ENCODE results near the gene ELL. TPM values are rescaled to one million over a fixed set of nuclear protein-coding genes. Genes with fewer than 3 reads are reported as not detected.

ELL gene
- total RNA-seq, 1 experiment from 2014 or later = 14.6 TPM

- no peak for TF ChIP-seq EZH2 (IDR thresholded peaks at IDR 0.05; ENCODE audit: low read depth)
- TF ChIP-seq CTCF (conservative IDR thresholded peaks at IDR 0.05) = no peak
These were observed 56.5 kb downstream of the ELL start for GRCh38 chr19:18465214-18465963.

GRCh38 chr19:18464646-18465045 is 57.2 kb downstream of the ELL start:
- BruUV-seq (replicated peaks) = no TSS peak
- peaks cover 26% of the 10 kb centered on the region for H3K4me1 ChIP-seq (replicated peaks; ENCODE audit: insufficient read depth)
- H3K4me3 ChIP-seq = no peak overlapping the region
- no peaks in the 10 kb centered on the region for H3K79me2 ChIP-seq (ENCODE audit: low read depth)
- DNase-seq = no peak
- H3K9me3 ChIP-seq (ENCODE audit: insufficient read depth, low read depth) = no peaks in the 10 kb centered on the region
- peaks cover 32% of the 10 kb centered on the region for H3F3A ChIP-seq (ENCODE audit: insufficient read depth, low read depth)
- H3K9me2 ChIP-seq (ENCODE audit: insufficient read depth) = no peaks in the 10 kb centered on the region
- intact Hi-C loops (cut with micrococcal nuclease; ENCODE audit: unreplicated experiment) = loop anchor here (5.0 to 10.0 kb wide), 3 partner anchors 58 to 380 kb away; partner anchors contain the start of gene ELL
- ChIA-PET CTCF (no interaction called here), POLR2A (ENCODE audit: unreplicated experiment) (no interaction called here)
- TF ChIP-seq EZH2 (IDR thresholded peaks at IDR 0.05; ENCODE audit: low read depth) (no peak), CTCF (conservative IDR thresholded peaks at IDR 0.05) (no peak)
- H4K20me1 ChIP-seq (ENCODE audit: insufficient read depth) = peaks cover 48% of the 10 kb centered on the region
- H2AFZ ChIP-seq = no peak overlapping the region
- H3K27ac ChIP-seq = no peak overlapping the region
- no peak overlapping the region for H3K4me2 ChIP-seq
- H3K36me3 ChIP-seq (ENCODE audit: low read depth) = peaks cover 22% of the 10 kb centered on the region
- no peaks in the 10 kb centered on the region for H3K27me3 ChIP-seq (ENCODE audit: insufficient read depth, low read depth)

More at GRCh38 chr19:18465214-18465963, 56.5 kb downstream of the ELL start:
- H4K20me1 ChIP-seq (ENCODE audit: insufficient read depth) = peaks cover 43% of the 10 kb centered on the region
- ChIA-PET CTCF (no interaction called here), POLR2A (ENCODE audit: unreplicated experiment) (no interaction called here)
- H3K36me3 ChIP-seq (ENCODE audit: low read depth) = peaks cover 20% of the 10 kb centered on the region
- H3K9me2 ChIP-seq (ENCODE audit: insufficient read depth) = no peaks in the 10 kb centered on the region
- H3K9me3 ChIP-seq (ENCODE audit: insufficient read depth, low read depth) = no peaks in the 10 kb centered on the region
- H3K4me1 ChIP-seq (replicated peaks; ENCODE audit: insufficient read depth) = peaks cover 18% of the 10 kb centered on the region
- intact Hi-C loops (cut with micrococcal nuclease; ENCODE audit: unreplicated experiment) = loop anchor here (5.0 to 10.0 kb wide), 3 partner anchors 57 to 379 kb away; partner anchors contain the start of gene ELL
- no peak for DNase-seq
- H3K27ac ChIP-seq = no peak overlapping the region
- no TSS peak for BruUV-seq (replicated peaks)
- no peak overlapping the region for H2AFZ ChIP-seq
- H3K79me2 ChIP-seq (ENCODE audit: low read depth) = no peaks in the 10 kb centered on the region
- H3K4me3 ChIP-seq = no peak overlapping the region
- no peak overlapping the region for H3K4me2 ChIP-seq
- peaks cover 26% of the 10 kb centered on the region for H3F3A ChIP-seq (ENCODE audit: insufficient read depth, low read depth)
- no peaks in the 10 kb centered on the region for H3K27me3 ChIP-seq (ENCODE audit: insufficient read depth, low read depth)

- BruUV-seq (replicated peaks) = no TSS peak
- intact Hi-C loops (cut with micrococcal nuclease; ENCODE audit: unreplicated experiment) = loop anchor here (10.0 kb wide), 2 partner anchors 213 to 383 kb away; no protein-coding TSS in a partner anchor
- no peak for DNase-seq
- Histone ChIP-seq H3K79me2 (ENCODE audit: low read depth) (no peaks in the 10 kb centered on the region), H4K20me1 (ENCODE audit: insufficient read depth) (peaks cover 54% of the 10 kb centered on the region), H3K27me3 (ENCODE audit: insufficient read depth, low read depth) (no peaks in the 10 kb centered on the region), H3K4me2 (no peak overlapping the region), H3K9me2 (ENCODE audit: insufficient read depth) (no peaks in the 10 kb centered on the region), H3K4me1 (replicated peaks; ENCODE audit: insufficient read depth) (peaks cover 27% of the 10 kb centered on the region), H3K27ac (no peak overlapping the region), H3F3A (ENCODE audit: insufficient read depth, low read depth) (peaks cover 29% of the 10 kb centered on the region), H3K9me3 (ENCODE audit: insufficient read depth, low read depth) (no peaks in the 10 kb centered on the region), H3K4me3 (no peak overlapping the region), H2AFZ (no peak overlapping the region), H3K36me3 (ENCODE audit: low read depth) (peaks cover 30% of the 10 kb centered on the region)
- TF ChIP-seq EZH2 (IDR thresholded peaks at IDR 0.05; ENCODE audit: low read depth) (no peak), CTCF (conservative IDR thresholded peaks at IDR 0.05) (no peak)
- ChIA-PET POLR2A (ENCODE audit: unreplicated experiment) (interaction anchor here (0.6 to 0.7 kb wide), 2 partner anchors 269 to 430 kb away, joined by 3 to 7 read pairs; no protein-coding TSS in a partner anchor), CTCF (interaction anchor here (0.7 to 1.1 kb wide), 2 partner anchors 11 to 111 kb away, joined by 5 to 8 read pairs; no protein-coding TSS in a partner anchor)
These were observed 60.4 kb downstream of the ELL start for GRCh38 chr19:18461471-18461870.
